Neuron (in vitro differentiated cells): ENCODE data around the gene HPCAL1.
"Not testable (repeated sequence)": the region's sequence is repeated elsewhere in the genome, so short reads cannot be mapped to it uniquely, and the experiment has no call there.

ENCODE experiments used
- H2AFZ ChIP-seq: one replicate; pipeline ENCODE4 v1.6.1; 2013; ENCODE audit warnings: low read depth, mild to moderate bottlenecking, inconsistent platforms, low read length, moderate library complexity
- H3K27me3 ChIP-seq: one replicate; pipeline ENCODE4 v1.6.1; 2013; ENCODE audit warnings: low read length; ENCODE audit not compliant: insufficient read depth
- H3K36me3 ChIP-seq: one replicate; pipeline ENCODE4 v1.6.1; 2013; ENCODE audit warnings: low read length; ENCODE audit not compliant: insufficient read depth
- H3K4me1 ChIP-seq: one replicate; pipeline ENCODE4 v1.6.1; 2013; ENCODE audit warnings: low read length; ENCODE audit not compliant: insufficient read depth
- H3K4me3 ChIP-seq: 2 replicates; pipeline ENCODE4 v1.5.1; 2013; ENCODE audit warnings: mild to moderate bottlenecking, low read length, moderate library complexity
- H3K9me3 ChIP-seq: one replicate; pipeline ENCODE4 v1.6.1; 2013; ENCODE audit warnings: low read length

HPCAL1 gene

GRCh38 chr2:10302479-10303180, at the start of gene HPCAL1:
TSS of gene HPCAL1 (plus strand) at chr2:10302904. CDS start at chr2:10419758, 116,854 bp downstream.
- Histone ChIP-seq H3K9me3 (no peaks in the 10 kb centered on the region), H3K27me3 (no peaks in the 10 kb centered on the region), H3K36me3 (no peaks in the 10 kb centered on the region), H3K4me1 (peaks cover 28% of the 10 kb centered on the region), H2AFZ (peak within 1 kb of the TSS; percentile 71), H3K4me3 (peak within 1 kb of the TSS; percentile 69)

GRCh38 chr2:10253596-10254372, 48.9 kb upstream of the HPCAL1 start:
- H3K36me3 ChIP-seq: no peaks in the 10 kb centered on the region
- H3K4me3 ChIP-seq: no peak overlapping the region
- no peaks in the 10 kb centered on the region for H3K4me1 ChIP-seq
- H3K9me3 ChIP-seq: no peaks in the 10 kb centered on the region
- peaks cover 28% of the 10 kb centered on the region for H3K27me3 ChIP-seq
- no peak overlapping the region for H2AFZ ChIP-seq

GRCh38 chr2:10254373-10255188, 48.1 kb upstream of the HPCAL1 start:
- Histone ChIP-seq H3K9me3 (no peaks in the 10 kb centered on the region), H3K36me3 (no peaks in the 10 kb centered on the region), H3K27me3 (peaks cover 28% of the 10 kb centered on the region), H3K4me1 (no peaks in the 10 kb centered on the region), H3K4me3 (no peak overlapping the region), H2AFZ (no peak overlapping the region)

- Histone ChIP-seq H3K36me3 (no peaks in the 10 kb centered on the region), H3K4me1 (no peaks in the 10 kb centered on the region), H3K27me3 (peaks cover 28% of the 10 kb centered on the region), H2AFZ (no peak overlapping the region), H3K9me3 (no peaks in the 10 kb centered on the region), H3K4me3 (no peak overlapping the region)
Measured at GRCh38 chr2:10255189-10256030, 47.3 kb upstream of the HPCAL1 start.

- H3K4me1 ChIP-seq: no peaks in the 10 kb centered on the region
- H3K27me3 ChIP-seq: peaks cover 28% of the 10 kb centered on the region
- H3K9me3 ChIP-seq: no peaks in the 10 kb centered on the region
- H3K36me3 ChIP-seq: no peaks in the 10 kb centered on the region
- H2AFZ ChIP-seq: no peak overlapping the region
- H3K4me3 ChIP-seq: no peak overlapping the region
Measured at GRCh38 chr2:10256031-10256514, 46.6 kb upstream of the HPCAL1 start.

- Histone ChIP-seq H3K36me3 (no peaks in the 10 kb centered on the region), H2AFZ (no peak overlapping the region), H3K27me3 (peaks cover 28% of the 10 kb centered on the region), H3K4me3 (no peak overlapping the region), H3K4me1 (no peaks in the 10 kb centered on the region), H3K9me3 (no peaks in the 10 kb centered on the region)
Measured at GRCh38 chr2:10256515-10257031, 46.1 kb upstream of the HPCAL1 start.

GRCh38 chr2:10257036-10257435, 45.7 kb upstream of the HPCAL1 start:
- Histone ChIP-seq H3K4me3 (no peak overlapping the region), H2AFZ (no peak overlapping the region), H3K36me3 (no peaks in the 10 kb centered on the region), H3K27me3 (peaks cover 28% of the 10 kb centered on the region), H3K9me3 (no peaks in the 10 kb centered on the region), H3K4me1 (no peaks in the 10 kb centered on the region)

GRCh38 chr2:10257500-10258147, 45.1 kb upstream of the HPCAL1 start:
- H3K4me3 ChIP-seq: no peak overlapping the region
- no peaks in the 10 kb centered on the region for H3K9me3 ChIP-seq
- H3K4me1 ChIP-seq: no peaks in the 10 kb centered on the region
- H3K27me3 ChIP-seq: peaks cover 28% of the 10 kb centered on the region
- H3K36me3 ChIP-seq: no peaks in the 10 kb centered on the region
- no peak overlapping the region for H2AFZ ChIP-seq

- H2AFZ ChIP-seq: no peak overlapping the region
- no peaks in the 10 kb centered on the region for H3K9me3 ChIP-seq
- H3K27me3 ChIP-seq: peaks cover 28% of the 10 kb centered on the region
- H3K4me1 ChIP-seq: no peaks in the 10 kb centered on the region
- no peak overlapping the region for H3K4me3 ChIP-seq
- H3K36me3 ChIP-seq: no peaks in the 10 kb centered on the region
Measured at GRCh38 chr2:10258326-10258725, 44.4 kb upstream of the HPCAL1 start.

- H3K27me3 ChIP-seq: peaks cover 28% of the 10 kb centered on the region
- no peaks in the 10 kb centered on the region for H3K4me1 ChIP-seq
- no peak overlapping the region for H2AFZ ChIP-seq
- H3K9me3 ChIP-seq: no peaks in the 10 kb centered on the region
- H3K36me3 ChIP-seq: no peaks in the 10 kb centered on the region
- H3K4me3 ChIP-seq: no peak overlapping the region
Measured at GRCh38 chr2:10258726-10259125, 44.0 kb upstream of the HPCAL1 start.

- Histone ChIP-seq H3K27me3 (peaks cover 24% of the 10 kb centered on the region), H2AFZ (no peak overlapping the region), H3K36me3 (no peaks in the 10 kb centered on the region), H3K4me1 (no peaks in the 10 kb centered on the region), H3K4me3 (no peak overlapping the region), H3K9me3 (no peaks in the 10 kb centered on the region)
Measured at GRCh38 chr2:10260130-10260529, 42.6 kb upstream of the HPCAL1 start.

GRCh38 chr2:10263526-10263925, 39.2 kb upstream of the HPCAL1 start:
- not testable (repeated sequence) for H3K36me3 ChIP-seq, H2AFZ ChIP-seq, H3K4me1 ChIP-seq, H3K27me3 ChIP-seq, H3K4me3 ChIP-seq, H3K9me3 ChIP-seq
